Measurements from ENCODE around the gene IKZF4. TPM values are rescaled to one million over a fixed set of nuclear protein-coding genes. Genes with fewer than 3 reads are reported as not detected.
A peak's percentile ranks its signal among the peaks of the same experiment; 100 is the strongest.

The IKZF4 gene
- total RNA-seq, 2 donors from 2014 or later, result 4.5 to 7.6 TPM

DNA sequence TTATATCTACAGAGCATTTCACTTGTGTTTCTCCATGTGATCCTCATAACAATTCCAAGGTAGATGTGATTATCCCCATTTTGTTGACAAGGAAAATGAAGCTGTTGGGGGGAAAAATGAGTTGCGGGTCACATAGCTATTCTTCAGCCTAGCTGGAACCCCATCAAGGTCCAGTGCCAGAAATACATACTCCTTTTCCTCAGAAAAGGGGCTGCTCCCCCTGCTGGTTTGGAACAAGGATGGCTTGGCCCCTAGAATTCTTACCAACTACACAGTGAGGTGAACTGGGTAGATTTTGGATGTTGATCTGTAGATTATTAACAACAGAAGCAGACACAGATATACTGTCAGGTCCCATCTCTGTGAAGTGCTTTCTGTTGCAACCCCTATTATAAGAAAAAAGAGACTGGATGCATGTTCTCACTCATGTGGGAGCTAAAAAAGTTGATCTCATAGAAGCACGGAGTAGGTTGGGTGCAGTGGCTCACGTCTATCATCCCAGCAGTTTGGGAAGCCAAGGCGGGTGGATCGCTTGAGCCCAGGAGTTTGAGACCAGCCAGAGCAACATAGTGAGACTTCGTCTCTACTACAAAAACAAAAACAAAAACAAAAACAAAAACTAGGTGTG, 8.9 kb downstream of the IKZF4 start:
- H3K4me1 ChIP-seq (ENCODE audit: control insufficient read depth in 1 of 2, low read depth in 2 of 2), result no peaks in the 10 kb centered on the region
- ATAC-seq (ENCODE audit: insufficient number of reproducible peaks, low FRiP score, low read depth), result no peak
- TF ChIP-seq, protein P1, sequence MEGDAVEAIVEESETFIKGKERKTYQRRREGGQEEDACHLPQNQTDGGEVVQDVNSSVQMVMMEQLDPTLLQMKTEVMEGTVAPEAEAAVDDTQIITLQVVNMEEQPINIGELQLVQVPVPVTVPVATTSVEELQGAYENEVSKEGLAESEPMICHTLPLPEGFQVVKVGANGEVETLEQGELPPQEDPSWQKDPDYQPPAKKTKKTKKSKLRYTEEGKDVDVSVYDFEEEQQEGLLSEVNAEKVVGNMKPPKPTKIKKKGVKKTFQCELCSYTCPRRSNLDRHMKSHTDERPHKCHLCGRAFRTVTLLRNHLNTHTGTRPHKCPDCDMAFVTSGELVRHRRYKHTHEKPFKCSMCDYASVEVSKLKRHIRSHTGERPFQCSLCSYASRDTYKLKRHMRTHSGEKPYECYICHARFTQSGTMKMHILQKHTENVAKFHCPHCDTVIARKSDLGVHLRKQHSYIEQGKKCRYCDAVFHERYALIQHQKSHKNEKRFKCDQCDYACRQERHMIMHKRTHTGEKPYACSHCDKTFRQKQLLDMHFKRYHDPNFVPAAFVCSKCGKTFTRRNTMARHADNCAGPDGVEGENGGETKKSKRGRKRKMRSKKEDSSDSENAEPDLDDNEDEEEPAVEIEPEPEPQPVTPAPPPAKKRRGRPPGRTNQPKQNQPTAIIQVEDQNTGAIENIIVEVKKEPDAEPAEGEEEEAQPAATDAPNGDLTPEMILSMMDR (IDR thresholded peaks at IDR 0.05), result peak; percentile 60
- H3K36me3 ChIP-seq, result peaks cover 17% of the 10 kb centered on the region
- no peaks in the 10 kb centered on the region for H3K9me3 ChIP-seq
- no peak for DNase-seq (ENCODE audit: low spot score)
- H3K27ac ChIP-seq, result no peak overlapping the region
- H3K4me3 ChIP-seq, result no peak overlapping the region
- H3K27me3 ChIP-seq (replicated peaks; ENCODE audit: insufficient read depth), result no peaks in the 10 kb centered on the region

DNA sequence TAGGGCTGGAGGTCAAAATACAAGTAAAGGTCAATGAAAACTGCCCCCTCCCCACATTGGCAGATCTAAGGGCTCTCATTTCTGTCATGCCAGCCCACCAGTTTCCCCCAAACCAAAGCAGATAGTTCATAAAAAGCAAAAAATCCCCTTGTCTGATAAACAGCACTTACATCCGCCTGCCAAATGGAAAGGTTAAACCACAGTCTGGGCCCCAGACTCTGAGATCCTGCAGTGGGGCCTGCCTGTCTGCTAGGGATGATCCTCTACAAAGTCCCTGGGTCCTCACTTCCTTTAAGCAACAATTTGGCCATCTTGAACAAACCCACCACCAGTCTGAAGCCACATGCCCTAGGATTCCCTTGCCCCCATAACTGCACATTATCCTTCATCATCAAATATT, 11.1 kb downstream of the IKZF4 start:
- Histone ChIP-seq H3K4me3 (no peak overlapping the region), H3K36me3 (peaks cover 19% of the 10 kb centered on the region)
- TF ChIP-seq, protein P1 (IDR thresholded peaks at IDR 0.05), result no peak

DNA sequence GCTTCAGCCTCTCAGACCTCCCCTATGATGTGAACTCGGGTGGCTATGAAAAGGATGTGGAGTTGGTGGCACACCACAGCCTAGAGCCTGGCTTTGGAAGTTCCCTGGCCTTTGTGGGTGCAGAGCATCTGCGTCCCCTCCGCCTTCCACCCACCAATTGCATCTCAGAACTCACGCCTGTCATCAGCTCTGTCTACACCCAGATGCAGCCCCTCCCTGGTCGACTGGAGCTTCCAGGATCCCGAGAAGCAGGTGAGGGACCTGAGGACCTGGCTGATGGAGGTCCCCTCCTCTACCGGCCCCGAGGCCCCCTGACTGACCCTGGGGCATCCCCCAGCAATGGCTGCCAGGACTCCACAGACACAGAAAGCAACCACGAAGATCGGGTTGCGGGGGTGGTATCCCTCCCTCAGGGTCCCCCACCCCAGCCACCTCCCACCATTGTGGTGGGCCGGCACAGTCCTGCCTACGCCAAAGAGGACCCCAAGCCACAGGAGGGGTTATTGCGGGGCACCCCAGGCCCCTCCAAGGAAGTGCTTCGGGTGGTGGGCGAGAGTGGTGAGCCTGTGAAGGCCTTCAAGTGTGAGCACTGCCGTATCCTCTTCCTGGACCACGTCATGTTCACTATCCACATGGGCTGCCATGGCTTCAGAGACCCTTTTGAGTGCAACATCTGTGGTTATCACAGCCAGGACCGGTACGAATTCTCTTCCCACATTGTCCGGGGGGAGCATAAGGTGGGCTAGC, 13.9 kb downstream of the IKZF4 start:
- Histone ChIP-seq H3K27me3 (replicated peaks; ENCODE audit: insufficient read depth) (no peaks in the 10 kb centered on the region), H3K4me3 (no peak overlapping the region), H3K36me3 (peaks cover 19% of the 10 kb centered on the region), H3K9me3 (no peaks in the 10 kb centered on the region), H3K4me1 (ENCODE audit: control insufficient read depth in 1 of 2, low read depth in 2 of 2) (no peaks in the 10 kb centered on the region), H3K27ac (no peak overlapping the region)
- TF ChIP-seq, protein P1 (IDR thresholded peaks at IDR 0.05), result no peak
- DNase-seq (ENCODE audit: low spot score) (no peak), ATAC-seq (ENCODE audit: insufficient number of reproducible peaks, low FRiP score, low read depth) (no peak)

More for the DNA sequence above, 11.1 kb downstream of the IKZF4 start:
- DNase-seq (ENCODE audit: low spot score), result no peak
- Histone ChIP-seq H3K27ac (no peak overlapping the region), H3K4me1 (ENCODE audit: control insufficient read depth in 1 of 2, low read depth in 2 of 2) (no peaks in the 10 kb centered on the region), H3K27me3 (replicated peaks; ENCODE audit: insufficient read depth) (no peaks in the 10 kb centered on the region), H3K9me3 (no peaks in the 10 kb centered on the region)
- no peak for ATAC-seq (ENCODE audit: insufficient number of reproducible peaks, low FRiP score, low read depth)

- H3K36me3 ChIP-seq, result peaks cover 19% of the 10 kb centered on the region
Observed at GRCh38 chr12:56037161-56037560, 16.3 kb downstream of the IKZF4 start.

More at GRCh38 chr12:56037161-56037560, 16.3 kb downstream of the IKZF4 start:
- Histone ChIP-seq H3K27me3 (replicated peaks; ENCODE audit: insufficient read depth) (no peaks in the 10 kb centered on the region), H3K4me3 (no peak overlapping the region), H3K4me1 (ENCODE audit: control insufficient read depth in 1 of 2, low read depth in 2 of 2) (peaks cover 4 to 9% of the 10 kb centered on the region in 2 donors), H3K9me3 (no peaks in the 10 kb centered on the region), H3K27ac (no peak overlapping the region)
- TF ChIP-seq, protein P1 (IDR thresholded peaks at IDR 0.05), result no peak
- ATAC-seq (ENCODE audit: insufficient number of reproducible peaks, low FRiP score, low read depth) (no peak), DNase-seq (ENCODE audit: low spot score) (no peak)

Measured in thoracic aorta (tissue), 2 donors.